Endothelial cell of umbilical vein (primary cell): ENCODE measurements around the gene CDC5L. TPM values are rescaled to one million over a fixed set of nuclear protein-coding genes. Genes with fewer than 3 reads are reported as not detected.

ENCODE experiments used
- BruUV-seq: library from RNA; stranded (reverse); fragments of 400-500 nt; replicated peaks from 2 replicates; lab custom pipeline; 2021; lab: Mats Ljungman, UMichigan
- CTCF ChIA-PET: fragments of 300-600, 350-600 bp; sonication (Branson Sonifier 250); formaldehyde crosslinking; loops from one replicate; lab custom pipeline; 2021; ENCODE audit warnings: antibody characterized with exemption, inconsistent platforms; lab: Charles Lee
- POLR2A ChIA-PET: fragments of 300-600, 350-600 bp; sonication (Branson Sonifier 250); formaldehyde crosslinking; loops from one replicate; lab custom pipeline; 2021; ENCODE audit warnings: antibody characterized with exemption, inconsistent platforms; lab: Charles Lee
- DNase-seq: peaks from one replicate; pipeline ENCODE4 v3.0.0-alpha.2; 2011; ENCODE audit warnings: low read depth, low spot score
- FAIRE-seq: peaks from 2 replicates; lab custom pipeline; 2011; peaks lifted over from hg19 to GRCh38; lab: Jason Lieb, UNC
- H2AFZ ChIP-seq: 2 replicates; pipeline ENCODE4 v1.6.0; 2012; ENCODE audit warnings: low read depth, low read length, control low read depth, inconsistent platforms
- H3K27ac ChIP-seq: 2 replicates; pipeline ENCODE4 v1.5.1; 2011; ENCODE audit warnings: low read depth, mild to moderate bottlenecking, control low read depth, low read length, moderate library complexity; ENCODE audit not compliant: insufficient read depth
- H3K27me3 ChIP-seq, 2 experiments: 2 replicates each; pipeline versions ENCODE4 v1.6.0 to v1.6.1; 2011; ENCODE audit warnings: low read length in 2 of 2, mixed read lengths in 1 of 2; ENCODE audit not compliant: control insufficient read depth in 2 of 2, insufficient read depth in 2 of 2
- H3K36me3 ChIP-seq, 2 experiments: 2 replicates in 1 of 2; 3 replicates in 1 of 2; pipeline ENCODE4 v1.5.1; 2011; ENCODE audit warnings: low read length in 2 of 2, mild to moderate bottlenecking in 1 of 2, moderate library complexity in 1 of 2; ENCODE audit not compliant: control insufficient read depth in 2 of 2, insufficient read depth in 2 of 2; ENCODE audit errors: extremely low read depth in 1 of 2
- H3K4me1 ChIP-seq: 3 replicates; pipeline ENCODE4 v1.5.1; 2011; ENCODE audit warnings: mild to moderate bottlenecking, low read length; ENCODE audit not compliant: control insufficient read depth, insufficient read depth; ENCODE audit errors: extremely low read depth
- H3K4me2 ChIP-seq: 2 replicates; pipeline ENCODE4 v1.6.1; 2011; ENCODE audit warnings: low read length, control low read depth, mixed read lengths; ENCODE audit not compliant: insufficient read depth
- H3K4me3 ChIP-seq, 3 experiments: fragments of 200-600 bp in 1 of 3; sonication (generic), shearing (Covaris generic) in 1 of 3; replicated peaks in 1 of 3; 2 replicates each; pipeline ENCODE4 v1.5.1; 2011 to 2016; ENCODE audit warnings: control low read depth in 3 of 3, low read length in 3 of 3, mild to moderate bottlenecking in 2 of 3, inconsistent platforms in 1 of 3, low read depth in 1 of 3, moderate library complexity in 1 of 3; ENCODE audit not compliant: insufficient read depth in 1 of 3
- H3K79me2 ChIP-seq: 2 replicates; pipeline ENCODE4 v1.6.0; 2012; ENCODE audit warnings: low read length, inconsistent platforms; ENCODE audit not compliant: control insufficient read depth, insufficient read depth
- H3K9ac ChIP-seq: replicated peaks from 2 replicates; pipeline ENCODE3; 2011; ENCODE audit warnings: low read length, control low read depth; ENCODE audit not compliant: insufficient read depth; ENCODE audit errors: extremely low read depth
- H3K9me1 ChIP-seq: replicated peaks from 3 replicates; pipeline ENCODE4 v1.6.0; 2011; ENCODE audit warnings: mild to moderate bottlenecking, low read length; ENCODE audit not compliant: control insufficient read depth, insufficient read depth; ENCODE audit errors: extremely low read depth
- H3K9me3 ChIP-seq: replicated peaks from 2 replicates; pipeline ENCODE4 v1.5.1; 2012; ENCODE audit warnings: low read length, inconsistent platforms; ENCODE audit not compliant: control insufficient read depth, insufficient read depth
- H4K20me1 ChIP-seq: replicated peaks from 2 replicates; pipeline ENCODE3; 2011; ENCODE audit warnings: mild to moderate bottlenecking, low read length; ENCODE audit not compliant: control insufficient read depth, insufficient read depth; ENCODE audit errors: extremely low read depth
- EZH2 ChIP-seq: IDR thresholded peaks from 2 replicates; pipeline ENCODE4 v1.6.1; 2012; ENCODE audit warnings: borderline replicate concordance, low read depth, mild to moderate bottlenecking, moderate library complexity, low read length, inconsistent platforms; ENCODE audit not compliant: severe bottlenecking
- FOS ChIP-seq: IDR thresholded peaks from 2 replicates; pipeline ENCODE4 v1.6.1; 2011; ENCODE audit warnings: mild to moderate bottlenecking, low read length, moderate library complexity, borderline replicate concordance; ENCODE audit not compliant: insufficient read depth
- GATA2 ChIP-seq: IDR thresholded peaks from 2 replicates; pipeline ENCODE4 v1.7.0; 2011; ENCODE audit warnings: low read depth, mild to moderate bottlenecking, moderate library complexity, mixed read lengths, low read length; ENCODE audit not compliant: insufficient read length, insufficient read depth
- JUN ChIP-seq: IDR thresholded peaks from 2 replicates; pipeline ENCODE4 v1.6.1; 2011; ENCODE audit warnings: borderline replicate concordance, low read depth; ENCODE audit not compliant: insufficient read length, insufficient read depth
- MYC ChIP-seq: IDR thresholded peaks from one replicate; pipeline ENCODE4 v1.6.1; 2011; ENCODE audit warnings: mild to moderate bottlenecking, low read depth, low read length
- POLR2A ChIP-seq: IDR thresholded peaks from 2 replicates; pipeline ENCODE4 v1.6.1; 2012; ENCODE audit warnings: low read depth, mild to moderate bottlenecking, control low read depth, low read length
- POLR2AphosphoS5 ChIP-seq: IDR thresholded peaks from 2 replicates; pipeline ENCODE4 v1.6.1; 2012; ENCODE audit warnings: low read depth, mild to moderate bottlenecking, control low read depth, low read length, moderate library complexity; ENCODE audit not compliant: insufficient read depth
- dilution Hi-C: fragments of 300-500 bp; cut with MboI; formaldehyde crosslinking; loops from one replicate; pipeline ENCODE4 v1.15.0; 2019; ENCODE audit warnings: low sequenced_read_pairs; ENCODE audit not compliant: extremely low pct_ligation_motif_present
- intact Hi-C: fragments of 100-400 bp; cut with micrococcal nuclease; formaldehyde crosslinking; loops from one replicate; pipeline ENCODE4 v1.10.0; 2022
- polyA plus RNA-seq, 4 experiments: library from polyadenylated mRNA; depleted of rRNA in 3 of 4; stranded (reverse) in 3 of 4; unstranded in 1 of 4; fragments of >200 nt; gene quantifications; 2 replicates each; pipeline versions ENCODE4 v1.2.1 to v1.2.3, GENCODE V29; 2011 to 2012; ENCODE audit warnings: missing spikeins in 1 of 4
- total RNA-seq: library from RNA; stranded (reverse); gene quantifications from 2 replicates; pipeline ENCODE4 v1.2.3, GENCODE V29; 2021
- TF ChIP-seq, protein P1 (sequence below), 2 donors: IDR thresholded peaks; 1 replicate in 1 of 2; 2 replicates in 1 of 2; pipeline ENCODE4 v1.5.1; 2011; ENCODE audit warnings: low read length in 2 of 2, mild to moderate bottlenecking in 2 of 2, moderate library complexity in 2 of 2, control low read depth in 1 of 2, inconsistent platforms in 1 of 2, low read depth in 1 of 2; ENCODE audit not compliant: insufficient read depth in 1 of 2; ENCODE audit errors: extremely low read depth in 1 of 2
- TF ChIP-seq, protein P2 (sequence below): IDR thresholded peaks from 2 replicates; pipeline ENCODE4 v1.6.1; 2011; ENCODE audit not compliant: insufficient read depth, insufficient read length

CDC5L gene
- total and polyA plus RNA-seq, 2 donors (not counting 3 experiments of a cell fraction or from before 2014, with no cell fraction given), result 6.9 to 24.6 TPM

GRCh38 chr6:44487002-44487401 is 99.5 kb downstream of the CDC5L start:
- Histone ChIP-seq H3K9me3 (no peaks in the 10 kb centered on the region), H3K27ac (no peak overlapping the region), H3K9me1 (no peaks in the 10 kb centered on the region), H3K4me1 (peaks cover 19% of the 10 kb centered on the region), H3K36me3 (no peaks in the 10 kb centered on the region), H3K9ac (no peak overlapping the region), H4K20me1 (no peaks in the 10 kb centered on the region), H2AFZ (no peak overlapping the region), H3K27me3 (no peaks in the 10 kb centered on the region), H3K4me3 (no peak overlapping the region), H3K79me2 (no peaks in the 10 kb centered on the region), H3K4me2 (no peak overlapping the region)
- BruUV-seq, result no TSS peak
- ChIA-PET POLR2A (no interaction called here), CTCF (interaction anchor here (1.5 to 7.8 kb wide), 2 partner anchors 11 to 17 kb away, joined by 9 to 110 read pairs; no protein-coding TSS in a partner anchor)
- no peak for TF ChIP-seq MYC
- TF ChIP-seq, protein P1, sequence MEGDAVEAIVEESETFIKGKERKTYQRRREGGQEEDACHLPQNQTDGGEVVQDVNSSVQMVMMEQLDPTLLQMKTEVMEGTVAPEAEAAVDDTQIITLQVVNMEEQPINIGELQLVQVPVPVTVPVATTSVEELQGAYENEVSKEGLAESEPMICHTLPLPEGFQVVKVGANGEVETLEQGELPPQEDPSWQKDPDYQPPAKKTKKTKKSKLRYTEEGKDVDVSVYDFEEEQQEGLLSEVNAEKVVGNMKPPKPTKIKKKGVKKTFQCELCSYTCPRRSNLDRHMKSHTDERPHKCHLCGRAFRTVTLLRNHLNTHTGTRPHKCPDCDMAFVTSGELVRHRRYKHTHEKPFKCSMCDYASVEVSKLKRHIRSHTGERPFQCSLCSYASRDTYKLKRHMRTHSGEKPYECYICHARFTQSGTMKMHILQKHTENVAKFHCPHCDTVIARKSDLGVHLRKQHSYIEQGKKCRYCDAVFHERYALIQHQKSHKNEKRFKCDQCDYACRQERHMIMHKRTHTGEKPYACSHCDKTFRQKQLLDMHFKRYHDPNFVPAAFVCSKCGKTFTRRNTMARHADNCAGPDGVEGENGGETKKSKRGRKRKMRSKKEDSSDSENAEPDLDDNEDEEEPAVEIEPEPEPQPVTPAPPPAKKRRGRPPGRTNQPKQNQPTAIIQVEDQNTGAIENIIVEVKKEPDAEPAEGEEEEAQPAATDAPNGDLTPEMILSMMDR (IDR thresholded peaks at IDR 0.05; ENCODE audit: extremely low read depth in 1 of 2, insufficient read depth in 1 of 2, low read depth in 1 of 2, low read length in 2 of 2), result no peak
- no peak for FAIRE-seq
- no peak for DNase-seq
- dilution Hi-C loops (no loop called here), intact Hi-C loops (no loop called here)

- Histone ChIP-seq H3K27ac (no peak overlapping the region), H3K36me3 (no peaks in the 10 kb centered on the region), H3K4me1 (peaks cover 19% of the 10 kb centered on the region), H3K27me3 (no peaks in the 10 kb centered on the region), H3K9me1 (no peaks in the 10 kb centered on the region), H3K9me3 (no peaks in the 10 kb centered on the region), H3K4me2 (no peak overlapping the region), H3K4me3 (no peak overlapping the region), H3K79me2 (no peaks in the 10 kb centered on the region), H3K9ac (no peak overlapping the region), H2AFZ (no peak overlapping the region), H4K20me1 (no peaks in the 10 kb centered on the region)
- BruUV-seq, result no TSS peak
- POLR2A ChIA-PET, result no interaction called here
- FAIRE-seq (no peak), DNase-seq (no peak)
- dilution Hi-C loops (no loop called here), intact Hi-C loops (no loop called here)
- TF ChIP-seq JUN (no peak), POLR2AphosphoS5 (no peak), POLR2A (no peak), FOS (no peak), MYC (no peak), GATA2 (no peak), EZH2 (no peak)
- TF ChIP-seq, protein P2, sequence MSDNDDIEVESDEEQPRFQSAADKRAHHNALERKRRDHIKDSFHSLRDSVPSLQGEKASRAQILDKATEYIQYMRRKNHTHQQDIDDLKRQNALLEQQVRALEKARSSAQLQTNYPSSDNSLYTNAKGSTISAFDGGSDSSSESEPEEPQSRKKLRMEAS, result no peak
- TF ChIP-seq, protein P1 (IDR thresholded peaks at IDR 0.05; ENCODE audit: extremely low read depth in 1 of 2, insufficient read depth in 1 of 2, low read depth in 1 of 2, low read length in 2 of 2), result no peak
- CTCF ChIA-PET, result interaction anchor here (0.8 to 7.8 kb wide), 2 partner anchors 12 to 18 kb away, joined by 3 to 110 read pairs; no protein-coding TSS in a partner anchor
These were observed 100.1 kb downstream of the CDC5L start for GRCh38 chr6:44487586-44487985.
